Measurements from ENCODE around the gene TCEAL7. TPM values are rescaled to one million over a fixed set of nuclear protein-coding genes. Genes with fewer than 3 reads are reported as not detected.

TCEAL7 gene
- not detected in 5 replicates for total RNA-seq (2022; extraction: Qiagen RNA extraction)

GRCh38 chrX:103329991-103330390, at the start of gene TCEAL7:
TSS of gene TCEAL7 (plus strand) at chrX:103330239. CDS start at chrX:103331404, 1,165 bp downstream.

GRCh38 chrX:103310555-103311398, 19.3 kb upstream of the TCEAL7 start, which contains the start of gene BEX2:
TSS of gene BEX2 (minus strand) at chrX:103310990. CDS start at chrX:103309976, 1,014 bp downstream.

GRCh38 chrX:103356130-103356798, 26.2 kb downstream of the TCEAL7 start, which contains the start of gene TCEAL9:
TSS of gene TCEAL9 (plus strand) at chrX:103356506. CDS start at chrX:103357685, 1,179 bp downstream.

GRCh38 chrX:103376118-103376978, 46.3 kb downstream of the TCEAL7 start, which contains the start of gene BEX3:
TSS of gene BEX3 (plus strand) at chrX:103376538. CDS start at chrX:103377522, 984 bp downstream.

Other genes starting within 250 kb of the TCEAL7 start
- 0.05 to 0.14 TPM in 2 of 5 replicates, not detected in the others for gene NXF3, start 237.1 kb upstream of the TCEAL7 start, total RNA-seq (2022; extraction: Qiagen RNA extraction)
- 1.7 to 2.9 TPM (median 2.2 TPM) in 5 replicates for gene BEX4, start 115.1 kb upstream of the TCEAL7 start, total RNA-seq (2022; extraction: Qiagen RNA extraction)
- gene TCEAL8, start 75.1 kb upstream of the TCEAL7 start, total RNA-seq (2022; extraction: Qiagen RNA extraction) = 26.3 to 47.2 TPM (median 27.6 TPM) in 5 replicates
- gene TCEAL5, start 53.5 kb upstream of the TCEAL7 start, total RNA-seq (2022; extraction: Qiagen RNA extraction) = not detected in 5 replicates
- 7.1 to 11.6 TPM (median 9.4 TPM) in 5 replicates for gene BEX2, start 19.2 kb upstream of the TCEAL7 start, total RNA-seq (2022; extraction: Qiagen RNA extraction)
- gene TCEAL9, start 26.3 kb downstream of the TCEAL7 start, total RNA-seq (2022; extraction: Qiagen RNA extraction) = 87.4 to 163 TPM (median 89.3 TPM) in 5 replicates
- gene BEX3, start 46.3 kb downstream of the TCEAL7 start, total RNA-seq (2022; extraction: Qiagen RNA extraction) = 238 to 272 TPM (median 241 TPM) in 5 replicates
- gene RAB40A, start 189.2 kb downstream of the TCEAL7 start, total RNA-seq (2022; extraction: Qiagen RNA extraction) = 0.05 to 0.13 TPM (median 0.09 TPM) in 4 of 5 replicates, not detected in the other

All from A549 treated with dexamethasone at 1 μM for 4 hours (cell line).